Body of pancreas (tissue), 4 donors: ENCODE results near the gene KLHDC4.

Source experiments
- CTCF ChIP-seq, 7 experiments: fragments of 450-650 bp in 4 of 7; fragments of 200-600 bp in 3 of 7; sonication (generic) in 3 of 7; IDR thresholded peaks; one replicate each; pipeline ENCODE4 v1.5.1; 2016 to 2019; ENCODE audit warnings: antibody characterized with exemption in 7 of 7
- POLR2A ChIP-seq, 3 donors: fragments of 450-650 bp; IDR thresholded peaks; one replicate each; pipeline ENCODE4 v1.6.1; 2016; ENCODE audit warnings: antibody characterized with exemption in 3 of 3, mild to moderate bottlenecking in 2 of 3

- TF ChIP-seq POLR2A (IDR thresholded peaks at IDR 0.05) (no peak), CTCF (IDR thresholded peaks at IDR 0.05) (no peak)
Observed at GRCh38 chr16:87701078-87701460, 64.7 kb downstream of the KLHDC4 start.
